Muscle of back (tissue), 11 donors: ENCODE data around the gene MMP7. TPM values are rescaled to one million over a fixed set of nuclear protein-coding genes. Genes with fewer than 3 reads are reported as not detected.
"Not testable (repeated sequence)": the region's sequence is repeated elsewhere in the genome, so short reads cannot be mapped to it uniquely, and the experiment has no call there.

Experiments
- DNase-seq, 3 donors: peaks; one replicate each; pipeline versions ENCODE4 v3.0.0 to v3.0.0-alpha.2; 2013
- polyA plus RNA-seq, 10 donors: library from polyadenylated mRNA; unstranded; fragments of 120-200 nt; gene quantifications; one replicate each; pipeline ENCODE4 v1.2.1, GENCODE V29; 2013; ENCODE audit not compliant: insufficient read length in 10 of 10

The MMP7 gene
- polyA plus RNA-seq, 10 donors: not detected

DNA sequence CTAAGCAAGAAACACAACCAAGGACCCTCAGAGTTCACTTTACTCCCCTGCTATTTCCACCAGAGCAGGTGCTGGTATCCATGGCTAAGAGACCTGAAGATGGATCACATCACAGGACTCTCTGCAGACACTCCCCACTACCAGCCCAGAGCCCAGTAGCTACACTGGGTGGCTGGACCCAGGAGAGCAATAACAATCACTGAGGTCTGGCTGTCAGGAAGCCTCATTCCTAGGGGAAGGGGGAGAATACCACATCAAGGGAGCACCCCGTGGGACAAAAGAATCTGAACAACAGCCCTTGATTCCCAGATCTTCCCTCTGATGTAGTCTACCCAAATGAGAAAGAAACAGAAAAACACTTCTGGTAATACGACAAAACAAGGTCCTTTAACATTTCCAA is 9.0 kb upstream of the MMP7 start:
- DNase-seq: no peak

DNA sequence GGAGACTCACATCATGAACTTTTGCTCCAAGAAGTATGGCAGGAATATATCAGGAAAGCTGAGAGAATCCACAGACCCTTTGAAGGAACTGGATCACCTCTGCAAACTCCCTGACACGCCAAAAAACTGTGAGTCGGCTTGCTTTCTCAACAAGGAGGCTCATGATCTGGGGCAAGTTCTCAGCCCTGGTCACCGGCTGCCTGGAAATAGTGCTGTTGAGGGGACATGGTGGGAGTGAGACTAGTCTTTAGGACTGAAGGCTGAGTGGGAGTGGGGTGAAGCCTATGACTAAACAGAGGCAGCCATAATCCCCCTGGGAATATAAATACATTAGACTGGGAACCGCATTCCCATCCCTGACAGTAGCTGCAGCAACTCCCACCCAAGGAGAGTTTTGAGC is 8.4 kb upstream of the MMP7 start:
- DNase-seq: no peak

DNA sequence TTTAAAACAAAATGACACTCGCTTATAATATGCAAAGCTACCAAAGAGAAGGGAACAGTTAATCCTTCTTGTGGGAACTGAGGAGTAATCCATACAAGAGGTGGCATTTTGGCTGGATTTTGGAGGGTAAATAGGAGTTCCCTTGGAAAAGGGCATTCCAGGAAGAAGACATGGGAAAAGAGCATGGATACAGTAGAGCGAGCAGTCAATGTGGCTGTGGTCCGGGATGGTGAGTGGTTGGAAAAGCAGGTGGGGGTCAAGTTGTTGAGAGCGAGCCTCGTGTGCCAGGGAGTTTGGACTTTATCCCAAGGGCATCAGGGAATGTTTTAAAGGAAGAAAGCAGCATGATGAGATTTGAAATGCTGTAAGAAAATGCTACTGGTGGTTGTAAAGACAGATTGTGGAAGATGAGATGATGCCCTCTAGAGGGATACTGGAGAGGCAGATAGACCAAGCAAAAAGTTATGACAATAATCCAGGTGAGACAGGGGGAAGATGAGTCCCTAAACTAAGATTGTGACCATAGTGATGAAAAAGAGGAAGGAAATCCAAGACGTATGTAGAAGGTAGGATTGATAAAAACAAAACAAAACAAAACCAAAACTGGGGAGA is 3.8 kb upstream of the MMP7 start:
- DNase-seq: no peak

DNA sequence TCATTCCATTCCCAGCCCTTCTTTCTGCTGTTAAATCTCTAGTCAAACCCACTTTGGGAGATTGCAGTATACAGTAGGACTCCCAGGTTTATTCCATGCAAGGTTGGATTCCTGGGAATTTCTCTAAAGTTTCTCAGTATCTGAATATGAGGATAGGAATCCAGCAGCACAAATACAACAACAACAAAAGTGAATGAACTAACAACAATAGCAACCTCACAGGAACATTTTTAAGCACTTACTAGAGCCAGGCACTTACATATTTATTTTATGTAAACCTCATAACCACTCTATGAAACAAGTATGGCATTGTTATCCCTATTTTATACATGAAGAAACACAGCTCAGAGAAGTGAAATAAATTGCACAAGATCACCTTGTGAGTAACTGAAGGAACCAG is 1.9 kb downstream of the MMP7 start:
- no peak for DNase-seq

DNA sequence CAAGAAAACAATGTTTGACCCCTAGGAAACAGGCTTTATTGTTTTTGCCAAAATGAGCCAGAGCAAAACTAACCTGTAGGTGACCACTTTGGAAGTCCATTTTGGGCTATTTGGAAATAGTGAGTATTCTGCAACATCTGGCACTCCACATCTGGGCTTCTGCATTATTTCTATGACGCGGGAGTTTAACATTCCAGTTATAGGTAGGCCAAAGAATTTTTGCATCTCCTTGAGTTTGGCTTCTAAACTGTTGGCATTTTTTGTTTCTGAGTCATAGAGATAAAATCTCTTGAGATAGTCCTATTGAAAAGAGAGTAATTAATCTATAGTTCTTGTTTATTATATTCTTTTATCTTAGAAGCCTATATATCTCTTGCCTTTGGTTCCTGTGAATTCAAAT is 2.9 kb downstream of the MMP7 start:
- no peak for DNase-seq

DNA sequence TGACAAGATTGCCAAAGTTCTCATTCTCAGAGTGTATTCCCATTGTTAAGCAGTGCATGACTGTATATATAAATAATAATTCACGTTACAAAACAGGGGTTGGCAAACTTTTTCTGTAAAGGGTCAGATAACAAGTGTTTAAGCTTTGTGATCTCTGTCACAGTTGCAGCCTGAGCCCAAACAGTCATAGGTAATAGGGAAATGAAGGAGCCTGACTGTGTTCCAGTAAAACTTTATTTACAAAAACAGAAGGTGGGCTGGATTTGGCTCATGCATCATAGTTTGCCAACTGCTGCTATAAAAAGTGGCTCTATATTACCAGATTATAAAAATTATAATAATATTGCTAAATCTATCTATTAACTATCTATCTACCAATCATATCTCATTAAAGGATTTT is 3.5 kb downstream of the MMP7 start:
- DNase-seq: no peak

DNA sequence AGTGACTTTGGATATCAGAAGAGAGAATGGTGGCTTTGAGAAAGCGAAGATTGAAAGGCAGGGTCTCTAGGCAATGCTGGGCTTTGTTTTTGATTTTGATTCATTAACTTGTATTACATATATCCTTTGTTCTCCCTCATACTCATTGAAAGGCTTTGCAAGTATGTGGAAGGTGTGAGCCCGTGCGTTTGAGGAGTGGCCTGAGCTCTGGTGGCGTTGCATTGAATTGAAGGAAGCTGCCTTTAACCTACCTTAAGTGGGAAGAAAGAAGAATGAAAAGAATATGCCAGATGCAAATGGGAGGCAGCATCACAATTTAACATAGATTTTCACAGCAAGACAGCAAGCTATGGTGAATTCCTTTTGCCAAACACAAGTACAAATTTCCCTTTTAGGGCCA is 6.7 kb downstream of the MMP7 start:
- no peak for DNase-seq

DNA sequence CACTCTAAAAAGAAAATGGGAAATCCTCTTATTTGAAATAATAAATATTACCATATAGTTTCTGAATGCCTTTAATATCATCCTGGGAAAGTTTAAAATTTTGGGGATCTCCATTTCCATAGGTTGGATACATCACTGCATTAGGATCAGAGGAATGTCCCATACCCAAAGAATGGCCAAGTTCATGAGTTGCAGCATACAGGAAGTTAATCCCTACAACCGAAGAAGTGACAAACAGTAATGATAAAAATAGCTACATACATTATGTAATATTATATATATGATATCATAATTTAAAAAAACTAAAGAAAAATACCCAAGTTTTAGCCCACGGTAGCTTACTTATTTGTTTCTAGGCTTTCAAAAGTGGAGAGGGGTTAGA is 7.4 kb downstream of the MMP7 start:
- no peak for DNase-seq

DNA sequence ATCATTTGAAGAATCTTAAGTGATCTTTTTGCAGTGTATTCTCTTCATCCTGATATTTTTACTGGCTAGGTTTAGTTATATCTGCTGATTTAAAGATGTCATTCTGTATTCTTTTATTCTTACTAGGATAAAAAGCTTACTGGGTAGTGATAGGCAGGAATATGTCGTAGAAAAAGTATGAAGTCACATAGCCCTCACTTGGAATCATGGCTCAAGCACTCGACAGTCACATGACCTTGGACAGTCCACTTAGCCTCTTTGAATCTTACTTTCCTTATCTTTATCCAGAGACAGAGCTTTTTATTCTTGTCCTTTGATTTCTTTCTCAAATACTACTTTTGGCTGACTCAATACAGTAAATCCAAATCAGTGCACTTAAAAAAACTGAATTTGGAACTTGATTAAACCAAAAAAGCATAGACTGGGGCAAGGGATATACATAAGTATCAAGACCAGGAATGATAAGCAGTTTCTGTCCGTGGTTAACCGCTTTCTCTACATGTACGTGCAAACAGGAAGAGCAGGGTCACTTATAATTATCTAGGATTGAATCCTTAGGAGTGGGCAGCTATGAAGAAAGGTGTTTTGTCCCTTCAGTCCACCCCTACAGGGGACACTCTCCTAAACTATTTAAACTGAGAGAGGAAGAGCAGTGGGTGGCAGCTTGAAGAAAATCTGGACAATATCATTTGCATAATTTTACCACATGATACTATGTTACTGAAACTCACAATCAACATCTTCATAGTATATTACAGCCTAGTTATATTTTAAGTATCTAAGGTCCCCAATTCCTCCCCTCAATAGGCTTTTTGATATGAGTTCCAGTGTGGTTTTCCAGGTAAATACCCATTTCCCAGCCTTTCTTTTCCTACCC is 8.0 kb downstream of the MMP7 start:
- no peak for DNase-seq

DNA sequence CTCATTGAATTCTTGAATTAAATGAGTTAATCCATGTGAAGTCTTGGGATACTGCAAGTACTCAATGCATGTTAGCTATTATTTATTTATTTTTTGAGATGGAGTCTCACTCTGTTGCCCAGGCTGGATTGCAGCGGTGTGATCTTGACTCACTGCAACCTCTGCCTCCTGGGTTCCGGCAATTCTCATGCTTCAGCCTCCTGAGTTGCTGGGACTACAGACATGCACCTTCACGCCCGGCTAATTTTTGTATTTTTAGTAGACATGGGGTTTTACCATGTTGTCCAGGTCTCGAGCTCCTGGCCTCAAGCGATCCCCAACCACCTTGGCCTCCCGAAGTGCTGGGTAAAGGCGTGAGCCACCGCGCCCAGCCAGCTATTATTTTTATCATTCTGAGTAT is 9.4 kb downstream of the MMP7 start:
- no peak for DNase-seq

DNA sequence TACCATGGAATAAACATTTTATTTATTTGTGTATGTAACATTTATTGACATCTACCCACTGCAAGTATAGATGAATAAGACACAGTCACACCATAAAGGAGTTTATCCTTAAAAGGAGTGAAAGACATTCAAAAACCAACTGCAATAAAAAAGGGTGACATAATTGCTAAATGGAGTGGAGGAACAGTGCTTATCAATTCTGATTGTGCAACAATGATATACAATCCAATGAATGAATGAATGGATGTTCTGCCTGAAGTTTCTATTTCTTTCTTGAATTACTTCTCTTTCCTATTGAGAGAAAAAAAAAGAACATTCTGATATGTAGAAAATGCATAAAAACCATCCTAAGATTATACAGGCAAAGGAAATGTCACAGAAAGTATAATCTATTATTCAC is 10.0 kb downstream of the MMP7 start:
- DNase-seq: no peak

DNA sequence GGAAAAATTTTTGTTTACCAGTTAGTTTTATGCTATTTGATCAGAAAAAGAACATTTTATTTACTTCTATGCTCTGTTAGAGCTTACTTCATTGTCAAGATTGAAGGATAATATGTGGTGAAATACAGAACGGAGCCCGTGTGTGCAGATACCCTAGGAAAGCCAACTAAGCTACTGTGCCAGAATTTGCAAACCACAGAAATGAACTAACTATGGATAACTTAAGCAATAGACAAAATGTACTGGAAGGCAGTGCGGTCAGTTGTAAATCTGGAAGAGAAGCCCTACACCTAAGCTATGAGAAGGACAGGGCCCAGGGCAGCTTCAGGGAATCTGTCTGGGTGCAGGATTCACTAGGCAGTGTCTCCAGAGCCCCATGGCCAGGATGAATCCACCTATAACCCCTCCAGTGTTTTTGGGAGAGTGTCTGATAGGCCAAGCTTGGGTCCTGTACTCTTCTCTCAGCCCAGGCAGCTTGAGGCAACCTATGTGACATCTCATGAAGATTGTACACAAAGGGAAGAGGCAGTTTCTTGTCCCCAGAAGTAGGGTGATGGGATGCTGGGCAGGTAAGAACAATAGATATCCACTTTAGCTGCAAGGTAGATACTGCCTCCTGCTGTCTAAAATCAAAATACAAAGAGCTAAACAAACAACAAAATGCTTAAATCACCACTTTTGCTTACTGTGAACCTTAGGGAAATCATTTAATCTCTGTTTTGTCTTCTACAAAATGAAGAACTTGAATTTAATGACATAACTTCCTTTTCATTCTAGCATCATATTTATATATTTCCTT is 12.1 kb downstream of the MMP7 start:
- no peak for DNase-seq

DNA sequence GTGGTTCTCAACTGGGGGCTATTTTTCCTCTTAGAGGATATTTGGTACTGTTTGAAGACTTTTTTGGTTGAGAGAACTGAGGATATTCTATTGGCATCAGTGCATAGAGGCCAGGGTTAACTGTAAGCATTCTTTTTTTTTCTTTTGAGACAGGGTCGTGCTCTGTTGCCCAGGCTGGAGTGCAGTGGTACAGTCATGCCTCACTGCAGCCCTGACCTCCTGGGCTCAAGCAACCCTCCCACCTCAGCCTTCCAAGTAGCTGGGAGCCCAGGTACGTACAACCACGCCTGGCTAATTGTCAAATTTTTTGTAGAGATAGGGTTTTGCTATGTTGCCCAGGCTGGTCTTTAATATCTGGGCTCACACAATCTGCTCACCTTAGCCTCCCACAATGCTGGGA is 12.9 kb downstream of the MMP7 start:
- no peak for DNase-seq

DNA sequence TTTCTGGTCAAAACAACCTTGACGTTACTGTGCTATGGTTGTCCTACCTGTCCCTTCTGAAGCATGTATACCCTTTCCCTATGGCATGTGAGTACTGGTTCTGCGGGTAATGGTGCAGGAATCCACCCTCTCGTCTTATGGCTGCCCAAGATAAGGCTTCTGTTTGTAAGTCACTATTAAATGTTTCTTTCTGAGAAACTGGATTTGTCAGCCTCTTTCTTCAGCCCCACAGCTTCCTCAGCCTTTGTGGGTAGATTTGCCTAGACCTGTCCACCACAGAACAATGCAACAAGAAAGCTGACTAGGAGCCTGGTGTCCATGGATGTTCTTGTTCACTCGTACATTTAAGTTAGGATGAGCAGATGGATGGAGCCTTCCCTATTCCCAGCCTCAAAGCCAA is 14.4 kb downstream of the MMP7 start:
- no peak for DNase-seq

DNA sequence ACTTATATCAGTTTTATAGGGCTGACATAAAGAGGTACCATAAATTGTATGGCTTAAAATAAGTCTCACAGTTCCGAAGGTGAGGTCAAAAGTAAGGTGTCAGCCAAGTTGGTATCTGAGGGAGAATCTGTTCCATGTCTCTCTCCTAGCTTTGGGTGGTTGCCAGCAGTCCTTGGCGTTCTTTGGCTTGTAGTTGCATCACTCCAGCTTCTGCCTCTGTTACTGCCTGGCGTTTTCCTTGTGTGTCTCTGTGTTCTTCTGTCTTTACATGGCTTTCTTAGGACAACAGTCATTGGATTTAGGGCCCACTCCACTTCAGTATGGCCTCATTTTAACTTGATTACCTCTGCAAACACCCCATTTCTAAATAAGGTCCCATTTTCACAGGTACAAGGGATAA is 16.7 kb downstream of the MMP7 start:
- DNase-seq: no peak

DNA sequence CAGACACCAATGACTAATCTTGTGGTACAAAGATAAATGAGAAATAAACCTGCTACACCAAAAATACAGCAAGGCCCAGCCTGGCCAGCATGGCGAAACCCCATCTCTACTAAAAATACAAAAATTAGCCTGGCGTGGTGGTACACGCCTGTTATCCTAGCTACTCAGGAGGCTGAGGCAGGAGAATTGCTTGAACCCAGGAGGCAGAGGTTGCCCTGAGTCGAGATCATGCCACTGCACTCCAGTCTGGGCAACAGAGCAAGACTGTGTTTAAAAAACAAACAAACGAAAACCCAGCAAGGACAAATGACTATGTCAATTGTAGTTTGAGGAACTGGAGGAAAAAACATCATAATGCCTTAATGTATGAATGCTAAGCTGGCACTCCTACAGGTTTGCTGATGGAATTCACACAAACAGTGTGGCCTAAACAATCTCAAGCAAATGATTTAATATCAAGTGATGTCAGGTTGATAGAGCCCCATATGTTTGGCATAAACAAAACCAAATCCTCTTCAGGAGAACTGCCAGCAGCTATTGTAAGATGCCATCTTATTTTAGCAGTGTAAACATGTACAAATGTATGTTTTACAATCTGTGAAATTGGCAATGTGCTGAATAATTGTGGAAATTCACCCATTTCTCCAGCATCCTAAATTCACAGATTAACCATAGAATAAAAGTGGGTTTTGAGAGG is 20.0 kb downstream of the MMP7 start:
- DNase-seq: no peak

DNA sequence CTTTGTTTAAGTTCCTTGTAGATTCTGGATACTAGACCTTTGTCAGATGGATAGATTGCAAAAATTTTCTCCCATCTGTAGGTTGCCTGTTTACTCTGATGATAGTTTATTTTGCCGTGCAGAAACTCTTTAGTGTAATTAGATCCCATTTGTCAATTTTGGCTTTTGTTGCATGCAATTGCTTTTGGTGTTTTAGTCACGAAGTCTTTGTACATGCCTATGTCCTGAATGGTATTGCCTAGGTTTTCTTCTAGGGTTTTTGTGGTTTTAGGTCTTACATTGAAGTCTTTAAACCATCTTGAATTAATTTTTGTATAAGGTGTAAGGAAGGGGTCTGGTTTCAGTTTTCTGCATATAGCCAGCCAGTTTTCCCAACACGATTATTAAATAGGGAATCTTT is 27.7 kb downstream of the MMP7 start:
- DNase-seq: not testable (repeated sequence)

DNA sequence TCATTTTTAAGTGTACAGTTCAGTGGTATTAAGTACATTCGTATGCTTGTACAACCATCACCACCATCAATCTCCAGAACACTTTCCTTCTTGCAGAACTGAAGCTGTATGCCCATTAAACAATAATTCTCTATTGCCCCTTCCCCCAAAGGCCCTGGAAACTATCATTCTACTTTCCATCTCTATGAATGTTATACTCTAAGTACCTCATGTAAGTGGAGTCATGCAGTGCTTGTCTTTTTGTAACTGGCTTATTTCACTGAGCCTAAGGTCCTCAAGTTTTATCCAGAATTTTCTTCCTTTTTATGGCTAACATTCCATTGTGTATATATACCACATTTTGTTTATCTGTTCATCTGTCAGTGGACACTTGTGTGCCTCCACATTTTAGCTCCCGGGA is 29.7 kb downstream of the MMP7 start:
- no peak for DNase-seq

DNA sequence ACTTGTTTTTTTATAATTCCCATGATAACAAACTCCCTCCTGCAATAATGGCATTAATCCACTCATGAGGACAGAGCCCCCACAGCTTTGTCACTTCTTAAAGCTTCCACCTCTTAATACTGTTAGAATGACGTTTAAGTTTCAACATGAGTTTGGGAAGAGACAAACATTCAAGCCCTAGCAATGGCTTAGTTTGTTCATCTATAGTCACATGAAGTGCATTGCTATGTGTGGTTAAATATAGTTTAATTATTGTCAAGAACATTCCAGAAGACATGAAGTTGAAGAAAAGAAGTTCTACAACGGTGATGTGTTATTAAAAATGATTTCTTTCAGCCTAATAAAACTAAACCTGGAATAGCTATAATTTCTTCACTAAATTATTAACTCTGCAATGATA is 30.6 kb downstream of the MMP7 start:
- DNase-seq: no peak

DNA sequence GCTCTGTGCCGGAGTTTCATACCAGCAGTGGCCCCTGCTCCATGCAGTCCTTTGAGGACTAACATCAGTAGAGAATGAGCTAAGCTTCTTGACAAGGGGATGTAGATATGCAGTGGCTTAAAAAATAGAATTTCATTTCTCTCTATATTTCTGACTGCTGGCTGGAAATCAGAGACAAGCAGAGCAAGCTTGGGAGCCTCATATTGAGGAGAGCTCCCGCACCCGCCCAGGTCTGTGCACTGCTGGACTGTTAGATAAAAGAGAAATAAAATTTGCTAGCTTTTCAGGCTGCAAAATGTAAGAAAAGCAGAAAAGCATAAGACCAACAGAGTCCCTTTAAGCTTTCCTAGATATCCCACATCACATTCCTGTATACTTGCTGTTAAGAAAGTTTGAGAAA is 31.4 kb downstream of the MMP7 start:
- DNase-seq: no peak

DNA sequence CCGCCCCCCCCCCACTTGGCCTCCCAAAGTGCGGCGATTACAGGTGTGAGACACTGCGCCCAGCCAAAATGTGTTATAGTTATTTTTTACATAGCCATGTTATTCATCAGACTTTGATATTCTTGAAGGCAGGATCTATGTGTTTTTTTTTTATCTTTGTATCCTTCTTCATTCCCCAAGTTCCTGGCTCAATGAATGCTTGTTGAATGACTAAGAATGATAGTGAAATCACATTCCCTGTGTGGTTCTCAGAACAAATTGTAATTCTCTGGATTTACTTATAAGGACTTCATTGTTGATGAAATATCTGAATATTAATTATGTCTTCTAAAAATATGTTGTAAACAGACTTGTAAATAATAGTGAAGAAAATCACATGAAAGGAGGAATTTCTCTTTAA is 33.5 kb downstream of the MMP7 start:
- no peak for DNase-seq
